HK-2 (cell line): ENCODE measurements around the gene FOXI1.
"Not testable (repeated sequence)": the region's sequence is repeated elsewhere in the genome, so short reads cannot be mapped to it uniquely, and the experiment has no call there.

ENCODE experiments used
- DNase-seq: peaks from one replicate; pipeline ENCODE4 v3.0.0-alpha.2; 2018; ENCODE audit not compliant: unreplicated experiment

The FOXI1 gene

GRCh38 chr5:170126061-170126460 lies 20.4 kb downstream of the FOXI1 start:
- no peak for DNase-seq

- DNase-seq = no peak
Observed at GRCh38 chr5:170126626-170127025, 20.9 kb downstream of the FOXI1 start.

GRCh38 chr5:170131235-170131634 lies 25.5 kb downstream of the FOXI1 start:
- no peak for DNase-seq

- no peak for DNase-seq
Observed at GRCh38 chr5:170132269-170132975, 26.7 kb downstream of the FOXI1 start.

- no peak for DNase-seq
Observed at GRCh38 chr5:170132976-170133448, 27.3 kb downstream of the FOXI1 start.

GRCh38 chr5:170135796-170136490 lies 30.2 kb downstream of the FOXI1 start:
- DNase-seq = no peak

- DNase-seq = no peak
Observed at GRCh38 chr5:170136506-170136905, 30.8 kb downstream of the FOXI1 start.

GRCh38 chr5:170137694-170138214 lies 32.1 kb downstream of the FOXI1 start:
- DNase-seq = no peak

- no peak for DNase-seq
Observed at GRCh38 chr5:170138273-170138672, 32.6 kb downstream of the FOXI1 start.

GRCh38 chr5:170139786-170140335 lies 34.2 kb downstream of the FOXI1 start:
- DNase-seq = no peak

GRCh38 chr5:170141196-170141595 lies 35.5 kb downstream of the FOXI1 start:
- not testable (repeated sequence) for DNase-seq

- no peak for DNase-seq
Observed at GRCh38 chr5:170141636-170142035, 35.9 kb downstream of the FOXI1 start.

- DNase-seq = no peak
Observed at GRCh38 chr5:170142196-170142595, 36.5 kb downstream of the FOXI1 start.

GRCh38 chr5:170143091-170143490 lies 37.4 kb downstream of the FOXI1 start:
- DNase-seq = no peak

GRCh38 chr5:170143710-170144109 lies 38.0 kb downstream of the FOXI1 start:
- DNase-seq = no peak

- no peak for DNase-seq
Observed at GRCh38 chr5:170144286-170145023, 38.8 kb downstream of the FOXI1 start.

- no peak for DNase-seq
Observed at GRCh38 chr5:170145462-170145861, 39.8 kb downstream of the FOXI1 start.

GRCh38 chr5:170147051-170147752 lies 41.5 kb downstream of the FOXI1 start:
- no peak for DNase-seq

GRCh38 chr5:170147753-170148264 lies 42.1 kb downstream of the FOXI1 start:
- no peak for DNase-seq

GRCh38 chr5:170148430-170149205 lies 42.9 kb downstream of the FOXI1 start:
- DNase-seq = no peak

- DNase-seq = no peak
Observed at GRCh38 chr5:170149206-170149515, 43.5 kb downstream of the FOXI1 start.
